HG02840 (cell line): ENCODE data around the gene GMPR2.

ENCODE experiments used
- ATAC-seq: cut with Tn5 transposase; IDR thresholded peaks from one replicate; pipeline ENCODE4 v1.9.1; 2021; ENCODE audit warnings: mild to moderate bottlenecking, moderate library complexity, moderate number of reproducible peaks; ENCODE audit not compliant: unreplicated experiment, low FRiP score

The GMPR2 gene

GRCh38 chr14:24281636-24282035 is 48.9 kb downstream of the GMPR2 start:
- no peak for ATAC-seq

- ATAC-seq = no peak
These were observed 50.0 kb downstream of the GMPR2 start for GRCh38 chr14:24282736-24283135.

- no peak for ATAC-seq
These were observed 51.2 kb downstream of the GMPR2 start for GRCh38 chr14:24283796-24284460.

- no peak for ATAC-seq
These were observed 51.8 kb downstream of the GMPR2 start for GRCh38 chr14:24284501-24285035.

GRCh38 chr14:24285351-24285750 is 52.6 kb downstream of the GMPR2 start:
- ATAC-seq = no peak

GRCh38 chr14:24286996-24287395 is 54.3 kb downstream of the GMPR2 start:
- ATAC-seq = no peak
